DND-41 (cell line): ENCODE results near the gene MAPKBP1.

Source experiments
- ATAC-seq: fragments of 200-7000 bp; cut with Tn5 transposase; 3 replicates; pipeline ENCODE4 v1.9.1; 2021; ENCODE audit warnings: low read depth; ENCODE audit not compliant: insufficient read depth
- DNase-seq: peaks from one replicate; pipeline ENCODE4 v3.0.0-alpha.2; 2020
- H2AFZ ChIP-seq: 2 replicates; pipeline ENCODE4 v1.6.0; 2012; ENCODE audit warnings: low read depth, low read length
- H3K27ac ChIP-seq: 2 replicates; pipeline ENCODE4 v1.5.1; 2012; ENCODE audit warnings: low read length, inconsistent platforms
- H3K27me3 ChIP-seq: fragments of 200-600 bp; sonication (generic); 2 replicates; pipeline ENCODE4 v1.6.0; 2012; ENCODE audit warnings: low read length, mild to moderate bottlenecking, inconsistent platforms; ENCODE audit not compliant: insufficient read depth, poor library complexity
- H3K36me3 ChIP-seq: 2 replicates; pipeline ENCODE4 v1.5.1; 2012; ENCODE audit warnings: low read length, inconsistent platforms; ENCODE audit not compliant: insufficient read depth
- H3K4me1 ChIP-seq: 2 replicates; pipeline ENCODE4 v1.5.1; 2012; ENCODE audit warnings: mild to moderate bottlenecking, low read length; ENCODE audit not compliant: insufficient read depth
- H3K4me2 ChIP-seq: 2 replicates; pipeline ENCODE4 v1.6.0; 2012; ENCODE audit warnings: mild to moderate bottlenecking, moderate library complexity, low read length, inconsistent platforms; ENCODE audit not compliant: insufficient read depth
- H3K4me3 ChIP-seq, 2 experiments: fragments of 200-600 bp in 1 of 2; shearing (Covaris generic) in 1 of 2; 2 replicates each; pipeline ENCODE4 v1.5.1; 2012 to 2016; ENCODE audit warnings: inconsistent platforms in 2 of 2, low read length in 2 of 2, mild to moderate bottlenecking in 2 of 2, low read depth in 1 of 2, moderate library complexity in 1 of 2
- H3K79me2 ChIP-seq: 2 replicates; pipeline ENCODE4 v1.6.0; 2012; ENCODE audit warnings: low read length, inconsistent platforms; ENCODE audit not compliant: insufficient read depth
- H3K9ac ChIP-seq: 2 replicates; pipeline ENCODE4 v1.6.0; 2012; ENCODE audit warnings: low read depth, mild to moderate bottlenecking, inconsistent platforms, low read length, moderate library complexity
- H3K9me3 ChIP-seq: 2 replicates; pipeline ENCODE4 v1.5.1; 2012; ENCODE audit warnings: low read length, moderate library complexity, mild to moderate bottlenecking, inconsistent platforms; ENCODE audit not compliant: insufficient read depth, severe bottlenecking
- H4K20me1 ChIP-seq: 2 replicates; pipeline ENCODE4 v1.6.0; 2012; ENCODE audit warnings: low read length; ENCODE audit not compliant: insufficient read depth
- EZH2 ChIP-seq: IDR thresholded peaks from 3 replicates; pipeline ENCODE4 v1.6.1; 2012; ENCODE audit warnings: borderline replicate concordance, low read depth, mild to moderate bottlenecking, moderate library complexity, low read length, inconsistent platforms; ENCODE audit not compliant: severe bottlenecking
- TF ChIP-seq, protein P1 (sequence below): IDR thresholded peaks from 2 replicates; pipeline ENCODE4 v1.5.1; 2012; ENCODE audit warnings: borderline replicate concordance, low read length, moderate library complexity, mild to moderate bottlenecking; ENCODE audit not compliant: poor library complexity, severe bottlenecking; ENCODE audit errors: extremely low read depth

The MAPKBP1 gene

DNA sequence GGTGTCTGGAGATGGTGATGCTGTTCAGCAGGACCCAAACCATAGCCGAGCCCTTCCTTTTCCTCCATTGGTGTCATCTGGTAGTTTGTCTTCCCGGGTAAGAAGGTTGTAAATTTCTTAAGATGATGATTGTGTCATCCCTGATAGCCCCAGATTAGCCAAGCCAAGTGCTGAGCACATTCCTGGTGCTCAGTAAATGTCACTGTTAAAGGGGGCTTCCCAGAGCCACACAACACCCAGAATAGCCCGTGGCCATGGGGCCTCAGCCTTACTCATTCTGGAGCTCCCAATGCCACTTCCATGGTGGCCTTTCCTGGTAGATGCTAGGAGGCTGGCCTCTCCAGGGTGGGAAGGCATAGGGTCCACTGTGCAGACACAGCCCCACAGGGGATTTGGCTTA lies 59.8 kb downstream of the MAPKBP1 start:
- no peaks in the 10 kb centered on the region for H3K9me3 ChIP-seq

DNA sequence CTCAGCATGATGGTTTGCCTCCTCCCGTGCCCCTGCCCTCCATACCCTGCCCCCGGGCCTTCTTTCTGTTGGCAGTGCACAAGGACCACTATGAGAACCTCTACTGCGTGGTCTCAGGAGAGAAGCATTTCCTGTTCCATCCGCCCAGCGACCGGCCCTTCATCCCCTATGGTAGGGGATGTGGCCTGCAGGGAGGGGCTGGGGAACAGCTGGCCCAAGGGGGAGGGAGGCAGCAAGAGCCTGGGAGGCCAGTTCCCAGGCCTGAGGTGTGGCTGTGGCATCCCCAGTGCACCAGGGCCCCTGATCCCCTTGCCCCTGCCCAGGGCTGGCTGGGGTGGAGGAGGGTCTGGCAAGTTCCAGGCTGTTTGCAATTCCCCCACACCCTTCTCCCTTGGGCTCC lies 61.8 kb downstream of the MAPKBP1 start:
- no peak overlapping the region for H3K9ac ChIP-seq
- H4K20me1 ChIP-seq: peaks cover 4% of the 10 kb centered on the region; the same call in 1 of the 2 replicates
- ATAC-seq (no peak), DNase-seq (no peak)
- TF ChIP-seq, protein P1, sequence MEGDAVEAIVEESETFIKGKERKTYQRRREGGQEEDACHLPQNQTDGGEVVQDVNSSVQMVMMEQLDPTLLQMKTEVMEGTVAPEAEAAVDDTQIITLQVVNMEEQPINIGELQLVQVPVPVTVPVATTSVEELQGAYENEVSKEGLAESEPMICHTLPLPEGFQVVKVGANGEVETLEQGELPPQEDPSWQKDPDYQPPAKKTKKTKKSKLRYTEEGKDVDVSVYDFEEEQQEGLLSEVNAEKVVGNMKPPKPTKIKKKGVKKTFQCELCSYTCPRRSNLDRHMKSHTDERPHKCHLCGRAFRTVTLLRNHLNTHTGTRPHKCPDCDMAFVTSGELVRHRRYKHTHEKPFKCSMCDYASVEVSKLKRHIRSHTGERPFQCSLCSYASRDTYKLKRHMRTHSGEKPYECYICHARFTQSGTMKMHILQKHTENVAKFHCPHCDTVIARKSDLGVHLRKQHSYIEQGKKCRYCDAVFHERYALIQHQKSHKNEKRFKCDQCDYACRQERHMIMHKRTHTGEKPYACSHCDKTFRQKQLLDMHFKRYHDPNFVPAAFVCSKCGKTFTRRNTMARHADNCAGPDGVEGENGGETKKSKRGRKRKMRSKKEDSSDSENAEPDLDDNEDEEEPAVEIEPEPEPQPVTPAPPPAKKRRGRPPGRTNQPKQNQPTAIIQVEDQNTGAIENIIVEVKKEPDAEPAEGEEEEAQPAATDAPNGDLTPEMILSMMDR: no peak
- TF ChIP-seq EZH2: no peak
- no peaks in the 10 kb centered on the region for H3K27me3 ChIP-seq
- no peak overlapping the region for H3K4me3 ChIP-seq
- peaks cover 7% of the 10 kb centered on the region for H3K36me3 ChIP-seq
- no peak overlapping the region for H2AFZ ChIP-seq
- H3K4me1 ChIP-seq: peaks cover 21% of the 10 kb centered on the region
- no peaks in the 10 kb centered on the region for H3K79me2 ChIP-seq
- no peak overlapping the region for H3K27ac ChIP-seq
- H3K9me3 ChIP-seq: no peaks in the 10 kb centered on the region
- no peak overlapping the region for H3K4me2 ChIP-seq

More for the DNA sequence above, 59.8 kb downstream of the MAPKBP1 start:
- H3K4me2 ChIP-seq: no peak overlapping the region
- H3K36me3 ChIP-seq: peaks cover 7% of the 10 kb centered on the region
- H2AFZ ChIP-seq: no peak overlapping the region
- no peak for TF ChIP-seq EZH2
- TF ChIP-seq, protein P1: no peak
- no peak overlapping the region for H3K27ac ChIP-seq
- ATAC-seq (no peak), DNase-seq (no peak)
- peaks cover 36% of the 10 kb centered on the region for H3K4me1 ChIP-seq
- H3K9ac ChIP-seq: no peak overlapping the region
- no peaks in the 10 kb centered on the region for H3K27me3 ChIP-seq
- H3K79me2 ChIP-seq: no peaks in the 10 kb centered on the region
- H4K20me1 ChIP-seq: peaks cover 8% of the 10 kb centered on the region; the same call in 1 of the 2 replicates
- no peak overlapping the region for H3K4me3 ChIP-seq

DNA sequence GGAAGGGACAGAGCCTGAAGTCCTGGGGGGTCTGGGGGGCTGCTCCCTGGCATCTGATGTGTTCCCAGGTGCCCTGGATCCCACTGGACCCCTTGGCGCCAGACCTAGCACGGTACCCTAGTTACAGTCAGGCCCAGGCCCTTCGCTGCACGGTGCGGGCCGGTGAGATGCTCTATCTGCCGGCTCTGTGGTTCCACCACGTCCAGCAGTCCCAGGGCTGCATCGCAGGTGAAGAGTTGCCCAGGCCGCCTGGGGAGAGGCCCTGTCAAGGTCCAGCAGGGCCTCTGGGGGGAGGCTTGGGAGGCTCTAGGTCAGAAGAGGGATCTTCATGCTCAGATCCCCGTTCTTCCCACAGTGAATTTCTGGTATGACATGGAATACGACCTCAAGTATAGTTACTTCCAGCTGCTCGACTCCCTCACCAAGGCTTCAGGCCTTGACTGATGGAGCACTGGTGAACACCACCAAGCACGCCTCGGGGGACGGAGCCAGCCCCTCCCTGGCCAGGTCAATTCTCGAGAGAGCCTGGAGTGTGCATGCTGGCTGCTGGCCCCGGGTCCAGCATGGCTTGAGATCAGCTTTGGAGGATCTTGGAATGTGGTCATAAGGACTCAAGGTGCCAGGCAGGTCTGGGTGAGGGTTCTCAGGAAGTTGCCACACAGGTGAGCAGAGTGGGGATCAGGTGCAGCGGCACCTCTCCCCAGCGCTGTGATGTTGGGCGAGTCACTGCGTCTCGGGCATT lies 62.6 kb downstream of the MAPKBP1 start:
- no peak overlapping the region for H3K4me2 ChIP-seq
- DNase-seq (no peak), ATAC-seq (no peak)
- no peaks in the 10 kb centered on the region for H3K79me2 ChIP-seq
- H3K9me3 ChIP-seq: no peaks in the 10 kb centered on the region
- no peak overlapping the region for H2AFZ ChIP-seq
- TF ChIP-seq EZH2: no peak
- TF ChIP-seq, protein P1: no peak
- H3K27ac ChIP-seq: no peak overlapping the region
- H4K20me1 ChIP-seq: peaks cover 4% of the 10 kb centered on the region; the same call in 1 of the 2 replicates
- H3K36me3 ChIP-seq: peaks cover 6% of the 10 kb centered on the region
- peaks cover 13% of the 10 kb centered on the region for H3K4me1 ChIP-seq
- no peaks in the 10 kb centered on the region for H3K27me3 ChIP-seq
- H3K9ac ChIP-seq: no peak overlapping the region
- no peak overlapping the region for H3K4me3 ChIP-seq
